ENCODE data around the gene MBD1.
"Not testable (repeated sequence)": the region's sequence is repeated elsewhere in the genome, so short reads cannot be mapped to it uniquely, and the experiment has no call there.

The MBD1 gene

GRCh38 chr18:50288348-50289107 lies 7.2 kb upstream of the MBD1 start:
- DNase-seq; H4K12ac ChIP-seq (ENCODE audit: low read depth, low read length); H2AK5ac ChIP-seq (ENCODE audit: low read length); H2AFZ ChIP-seq (ENCODE audit: insufficient read depth, low read length, poor library complexity); H3K9me3 ChIP-seq (ENCODE audit: insufficient read depth, low read depth, low read length); H3K79me1 ChIP-seq (ENCODE audit: low read length); H2BK120ac ChIP-seq (ENCODE audit: insufficient read depth, low read length, poor library complexity); H3K18ac ChIP-seq (ENCODE audit: low read length); H4K8ac ChIP-seq (ENCODE audit: low read depth, low read length); H3K23ac ChIP-seq (ENCODE audit: low read length); H3K4me1 ChIP-seq (ENCODE audit: control insufficient read depth in 1 of 2, insufficient read depth in 2 of 2, low read length in 2 of 2); H3K79me2 ChIP-seq (ENCODE audit: control insufficient read depth, insufficient read depth, low read length, poor library complexity); H3K14ac ChIP-seq (ENCODE audit: low read length); H2BK5ac ChIP-seq (ENCODE audit: low read depth, low read length, poor library complexity); H3K27me3 ChIP-seq (ENCODE audit: insufficient read depth, low read length); H3K27ac ChIP-seq (ENCODE audit: low read depth, low read length); H3K9ac ChIP-seq (ENCODE audit: low read length); H3K4ac ChIP-seq (ENCODE audit: low read depth, low read length); H2BK12ac ChIP-seq (ENCODE audit: low read length): not testable (repeated sequence)
- Histone ChIP-seq H4K91ac (ENCODE audit: low read depth, low read length) (peak overlapping the region; percentile 7), H3K4me3 (ENCODE audit: low read depth, low read length) (peak overlapping the region; percentile 85), H3K4me2 (ENCODE audit: low read length) (peak overlapping the region; percentile 64), H3K36me3 (ENCODE audit: control insufficient read depth in 1 of 2, insufficient read depth in 2 of 2, low read length in 2 of 2) (peaks cover 25 to 26% of the 10 kb centered on the region in 2 experiments)
- no CpG with 5 or more reads among the region's 21 CpGs for WGBS (ENCODE audit: extremely low coverage, insufficient coverage, insufficient read length)

- Histone ChIP-seq H3K23ac (ENCODE audit: low read length) (no peak within 1 kb of the TSS), H3K4me3 (ENCODE audit: low read depth, low read length) (peak within 1 kb of the TSS; percentile 96), H2AK5ac (ENCODE audit: low read length) (no peak within 1 kb of the TSS), H3K36me3 (ENCODE audit: control insufficient read depth in 1 of 2, insufficient read depth in 2 of 2, low read length in 2 of 2) (peaks cover 34 to 35% of the 10 kb centered on the region in 2 experiments), H3K18ac (ENCODE audit: low read length) (peak within 1 kb of the TSS; percentile 63), H3K14ac (ENCODE audit: low read length) (peak within 1 kb of the TSS; percentile 78), H4K8ac (ENCODE audit: low read depth, low read length) (peak within 1 kb of the TSS; percentile 74), H2BK5ac (ENCODE audit: low read depth, low read length, poor library complexity) (peak within 1 kb of the TSS; percentile 52), H3K27ac (ENCODE audit: low read depth, low read length) (no peak within 1 kb of the TSS), H3K4ac (ENCODE audit: low read depth, low read length) (peak within 1 kb of the TSS; percentile 53), H3K79me1 (ENCODE audit: low read length) (peaks cover 5% of the 10 kb centered on the region), H3K9ac (ENCODE audit: low read length) (peak within 1 kb of the TSS; percentile 70), H2AFZ (ENCODE audit: insufficient read depth, low read length, poor library complexity) (peak within 1 kb of the TSS; percentile 93), H2BK120ac (ENCODE audit: insufficient read depth, low read length, poor library complexity) (no peak within 1 kb of the TSS), H4K12ac (ENCODE audit: low read depth, low read length) (peak within 1 kb of the TSS; percentile 56), H3K4me1 (ENCODE audit: control insufficient read depth in 1 of 2, insufficient read depth in 2 of 2, low read length in 2 of 2) (peaks cover 7 to 8% of the 10 kb centered on the region in 2 experiments), H3K79me2 (ENCODE audit: control insufficient read depth, insufficient read depth, low read length, poor library complexity) (peaks cover 6% of the 10 kb centered on the region), H3K4me2 (ENCODE audit: low read length) (peak within 1 kb of the TSS; percentile 97), H3K9me3 (ENCODE audit: insufficient read depth, low read depth, low read length) (no peaks in the 10 kb centered on the region), H4K91ac (ENCODE audit: low read depth, low read length) (peak within 1 kb of the TSS; percentile 50), H3K27me3 (ENCODE audit: insufficient read depth, low read length) (no peaks in the 10 kb centered on the region), H2BK12ac (ENCODE audit: low read length) (no peak within 1 kb of the TSS)
- peak; percentile 100 for DNase-seq
- no CpG with 5 or more reads among the region's 76 CpGs for WGBS (ENCODE audit: extremely low coverage, insufficient coverage, insufficient read length)
Observed at GRCh38 chr18:50287441-50288347, 6.4 kb upstream of the MBD1 start, which contains the start of gene CXXC1. CXXC1 (minus strand) TSS chr18:50287692; CDS start chr18:50287589, 103 bp downstream.

GRCh38 chr18:50287028-50287440 lies 5.7 kb upstream of the MBD1 start:
- Histone ChIP-seq H3K27ac (ENCODE audit: low read depth, low read length) (no peak overlapping the region), H3K4ac (ENCODE audit: low read depth, low read length) (peak overlapping the region; percentile 42), H3K14ac (ENCODE audit: low read length) (peak overlapping the region; percentile 78), H2BK12ac (ENCODE audit: low read length) (no peak overlapping the region), H3K18ac (ENCODE audit: low read length) (peak overlapping the region; percentile 47), H3K4me2 (ENCODE audit: low read length) (peak overlapping the region; percentile 97), H3K79me2 (ENCODE audit: control insufficient read depth, insufficient read depth, low read length, poor library complexity) (peaks cover 6% of the 10 kb centered on the region), H2AFZ (ENCODE audit: insufficient read depth, low read length, poor library complexity) (peak overlapping the region; percentile 66), H3K79me1 (ENCODE audit: low read length) (peaks cover 5% of the 10 kb centered on the region), H4K12ac (ENCODE audit: low read depth, low read length) (no peak overlapping the region), H3K4me1 (ENCODE audit: control insufficient read depth in 1 of 2, insufficient read depth in 2 of 2, low read length in 2 of 2) (peaks cover 8% of the 10 kb centered on the region in 2 experiments), H3K23ac (ENCODE audit: low read length) (no peak overlapping the region), H3K27me3 (ENCODE audit: insufficient read depth, low read length) (no peaks in the 10 kb centered on the region), H2BK5ac (ENCODE audit: low read depth, low read length, poor library complexity) (no peak overlapping the region), H3K9me3 (ENCODE audit: insufficient read depth, low read depth, low read length) (no peaks in the 10 kb centered on the region), H2AK5ac (ENCODE audit: low read length) (no peak overlapping the region), H3K4me3 (ENCODE audit: low read depth, low read length) (peak overlapping the region; percentile 96), H2BK120ac (ENCODE audit: insufficient read depth, low read length, poor library complexity) (no peak overlapping the region), H3K9ac (ENCODE audit: low read length) (peak overlapping the region; percentile 70), H4K91ac (ENCODE audit: low read depth, low read length) (peak overlapping the region; percentile 16), H3K36me3 (ENCODE audit: control insufficient read depth in 1 of 2, insufficient read depth in 2 of 2, low read length in 2 of 2) (peaks cover 39 to 41% of the 10 kb centered on the region in 2 experiments), H4K8ac (ENCODE audit: low read depth, low read length) (peak overlapping the region; percentile 74)
- WGBS (ENCODE audit: extremely low coverage, insufficient coverage, insufficient read length), result no CpG with 5 or more reads among the region's 27 CpGs
- DNase-seq, result no peak

DNA sequence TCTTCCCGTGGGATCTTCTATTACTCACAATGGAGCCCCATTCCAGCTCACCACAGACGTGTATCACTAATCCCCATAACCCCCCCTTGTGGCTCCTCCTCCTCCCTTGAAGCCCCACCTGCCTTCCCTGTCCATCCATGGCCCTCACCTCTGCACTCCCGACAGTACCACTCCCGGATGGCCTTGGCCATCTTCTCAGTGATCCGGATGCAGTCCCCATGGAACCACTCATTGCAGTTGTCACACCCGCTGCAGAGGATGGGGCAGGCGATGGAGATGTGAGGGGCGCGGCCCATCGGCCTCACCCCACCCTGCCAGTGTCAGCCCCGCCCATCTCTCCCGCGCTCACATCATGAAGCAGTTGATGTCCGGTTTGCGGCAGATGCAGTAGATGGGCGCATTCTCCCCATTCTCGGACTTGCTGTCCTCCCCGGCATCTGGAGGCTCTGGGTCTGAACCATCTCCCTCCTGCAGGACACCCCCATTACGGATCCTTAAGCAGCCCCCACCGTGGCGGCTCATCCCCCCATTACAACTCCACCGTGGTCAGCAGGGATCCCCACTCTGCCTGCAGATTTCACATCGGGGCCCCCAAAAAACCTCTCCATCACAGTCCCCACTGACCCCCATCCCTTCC lies 5.2 kb upstream of the MBD1 start:
- Histone ChIP-seq H2BK5ac (ENCODE audit: low read depth, low read length, poor library complexity) (no peak overlapping the region), H2BK12ac (ENCODE audit: low read length) (no peak overlapping the region), H3K27me3 (ENCODE audit: insufficient read depth, low read length) (no peaks in the 10 kb centered on the region), H3K18ac (ENCODE audit: low read length) (peak overlapping the region; percentile 63), H4K91ac (ENCODE audit: low read depth, low read length) (no peak overlapping the region), H3K9me3 (ENCODE audit: insufficient read depth, low read depth, low read length) (no peaks in the 10 kb centered on the region), H3K9ac (ENCODE audit: low read length) (peak overlapping the region; percentile 70), H4K8ac (ENCODE audit: low read depth, low read length) (no peak overlapping the region), H3K4me2 (ENCODE audit: low read length) (peak overlapping the region; percentile 97), H3K79me2 (ENCODE audit: control insufficient read depth, insufficient read depth, low read length, poor library complexity) (peaks cover 8% of the 10 kb centered on the region), H4K12ac (ENCODE audit: low read depth, low read length) (peak overlapping the region; percentile 56), H3K79me1 (ENCODE audit: low read length) (peaks cover 9% of the 10 kb centered on the region), H3K4me3 (ENCODE audit: low read depth, low read length) (peak overlapping the region; percentile 96), H3K4me1 (ENCODE audit: control insufficient read depth in 1 of 2, insufficient read depth in 2 of 2, low read length in 2 of 2) (peaks cover 10 to 11% of the 10 kb centered on the region in 2 experiments), H3K27ac (ENCODE audit: low read depth, low read length) (no peak overlapping the region), H2AFZ (ENCODE audit: insufficient read depth, low read length, poor library complexity) (no peak overlapping the region), H3K23ac (ENCODE audit: low read length) (no peak overlapping the region), H3K14ac (ENCODE audit: low read length) (no peak overlapping the region), H3K36me3 (ENCODE audit: control insufficient read depth in 1 of 2, insufficient read depth in 2 of 2, low read length in 2 of 2) (peaks cover 39 to 43% of the 10 kb centered on the region in 2 experiments), H2AK5ac (ENCODE audit: low read length) (no peak overlapping the region), H2BK120ac (ENCODE audit: insufficient read depth, low read length, poor library complexity) (no peak overlapping the region), H3K4ac (ENCODE audit: low read depth, low read length) (peak overlapping the region; percentile 53)
- no peak for DNase-seq
- WGBS (ENCODE audit: extremely low coverage, insufficient coverage, insufficient read length), result no CpG with 5 or more reads among the region's 23 CpGs
